ENCODE data around the gene PDS5B.

Gene PDS5B

DNA sequence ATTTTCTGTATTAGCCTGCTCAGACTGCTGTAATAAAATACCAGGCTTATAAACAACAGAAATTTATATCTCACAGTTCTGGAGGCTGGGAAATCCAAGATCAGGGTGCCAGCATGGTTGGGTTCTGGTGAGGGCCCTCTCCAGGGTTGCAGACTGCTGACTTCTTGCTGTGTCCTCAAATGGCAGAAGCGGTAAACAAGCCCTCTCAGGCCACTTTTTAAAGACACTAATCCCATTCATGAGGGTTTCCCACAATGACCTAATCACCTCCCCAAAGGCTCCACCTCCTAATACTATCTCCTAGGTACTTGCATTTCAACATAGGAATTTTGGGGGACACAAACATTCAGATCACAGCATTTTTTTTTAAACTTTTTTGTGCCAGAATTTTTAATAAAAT is 159.3 kb downstream of the PDS5B start:
- no peaks in the 10 kb centered on the region for H3K27me3 ChIP-seq (ENCODE audit: insufficient read depth, low read length)
- peaks cover 11% of the 10 kb centered on the region for H3K36me3 ChIP-seq (ENCODE audit: insufficient read depth, low read length)

DNA sequence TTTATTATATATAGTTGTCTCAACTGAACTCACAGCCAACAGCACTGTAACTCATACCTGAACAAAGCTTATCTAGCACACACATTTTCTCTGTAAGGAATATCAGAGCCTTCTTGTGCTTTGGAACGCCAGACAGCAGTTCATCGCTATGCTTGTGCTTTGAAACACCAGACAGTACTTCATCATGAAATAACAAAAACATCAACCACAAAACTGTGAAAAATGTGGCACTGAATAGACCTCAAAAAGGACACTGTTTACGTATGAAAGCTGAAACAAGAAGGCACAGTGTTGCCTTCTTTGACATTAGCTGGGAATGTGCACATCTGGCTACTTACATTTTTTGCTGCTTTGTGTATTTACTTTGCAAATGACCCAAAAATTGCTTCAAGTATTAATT is 160.2 kb downstream of the PDS5B start:
- Histone ChIP-seq H3K79me2 (ENCODE audit: control insufficient read depth, insufficient read depth, low read length, unreplicated experiment) (no peaks in the 10 kb centered on the region), H3K4me1 (ENCODE audit: control insufficient read depth, insufficient read depth, low read length, unreplicated experiment) (no peaks in the 10 kb centered on the region), H3K27me3 (ENCODE audit: insufficient read depth, low read length) (no peaks in the 10 kb centered on the region), H3K4me3 (ENCODE audit: low read depth, low read length) (no peak overlapping the region), H3K36me3 (ENCODE audit: insufficient read depth, low read length) (peaks cover 11% of the 10 kb centered on the region), H3K27ac (ENCODE audit: low read depth, low read length) (no peak overlapping the region), H2AFZ (ENCODE audit: low read length, unreplicated experiment) (no peak overlapping the region)

More for the DNA sequence above, 159.3 kb downstream of the PDS5B start:
- Histone ChIP-seq H2AFZ (ENCODE audit: low read length, unreplicated experiment) (no peak overlapping the region), H3K79me2 (ENCODE audit: control insufficient read depth, insufficient read depth, low read length, unreplicated experiment) (no peaks in the 10 kb centered on the region), H3K4me1 (ENCODE audit: control insufficient read depth, insufficient read depth, low read length, unreplicated experiment) (no peaks in the 10 kb centered on the region), H3K4me3 (ENCODE audit: low read depth, low read length) (no peak overlapping the region), H3K27ac (ENCODE audit: low read depth, low read length) (no peak overlapping the region)

DNA sequence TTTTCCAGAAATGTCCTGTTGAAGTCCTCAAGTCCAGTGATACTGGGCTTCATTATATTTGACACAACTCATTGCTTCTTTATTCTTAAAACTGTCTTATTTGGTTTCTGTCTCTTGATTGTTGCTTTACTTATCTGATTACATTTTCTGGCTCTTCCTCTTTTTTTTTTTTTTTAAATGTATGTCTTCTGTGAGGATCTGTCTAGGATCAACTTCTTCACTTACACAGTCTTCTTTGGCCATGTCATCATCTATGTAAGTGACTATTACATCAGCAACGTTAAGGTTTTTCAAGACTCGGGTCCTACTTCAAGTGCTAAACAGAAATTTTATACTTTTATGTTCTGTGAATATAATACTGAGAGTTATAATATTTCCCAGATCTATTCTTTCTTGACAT is 162.1 kb downstream of the PDS5B start:
- Histone ChIP-seq H3K27ac (ENCODE audit: low read depth, low read length) (no peak overlapping the region), H3K79me2 (ENCODE audit: control insufficient read depth, insufficient read depth, low read length, unreplicated experiment) (no peaks in the 10 kb centered on the region), H3K4me3 (ENCODE audit: low read depth, low read length) (no peak overlapping the region), H2AFZ (ENCODE audit: low read length, unreplicated experiment) (no peak overlapping the region), H3K27me3 (ENCODE audit: insufficient read depth, low read length) (no peaks in the 10 kb centered on the region), H3K36me3 (ENCODE audit: insufficient read depth, low read length) (peaks cover 11% of the 10 kb centered on the region), H3K4me1 (ENCODE audit: control insufficient read depth, insufficient read depth, low read length, unreplicated experiment) (no peaks in the 10 kb centered on the region)

DNA sequence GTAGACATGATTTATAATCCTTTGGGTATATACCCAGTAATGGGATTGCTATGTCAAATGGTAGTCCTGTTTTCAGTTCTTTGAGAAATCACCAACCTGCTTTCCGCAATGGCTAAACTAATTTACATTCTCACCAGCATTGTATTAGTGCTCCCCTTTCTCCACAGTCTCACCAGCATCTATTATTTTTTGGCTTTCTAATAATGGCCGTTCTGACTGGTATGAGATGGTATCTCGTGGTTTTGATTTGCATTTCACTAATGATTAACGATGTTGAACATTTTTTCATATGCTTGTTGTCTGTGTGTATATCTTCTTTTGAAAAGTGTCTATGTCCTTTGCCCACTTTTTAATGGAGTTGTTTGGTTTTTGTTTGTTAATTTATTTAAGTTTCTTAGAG is 165.1 kb downstream of the PDS5B start:
- Histone ChIP-seq H3K4me1 (ENCODE audit: control insufficient read depth, insufficient read depth, low read length, unreplicated experiment) (no peaks in the 10 kb centered on the region), H2AFZ (ENCODE audit: low read length, unreplicated experiment) (no peak overlapping the region), H3K79me2 (ENCODE audit: control insufficient read depth, insufficient read depth, low read length, unreplicated experiment) (no peaks in the 10 kb centered on the region), H3K27ac (ENCODE audit: low read depth, low read length) (no peak overlapping the region), H3K4me3 (ENCODE audit: low read depth, low read length) (no peak overlapping the region), H3K36me3 (ENCODE audit: insufficient read depth, low read length) (peaks cover 4% of the 10 kb centered on the region), H3K27me3 (ENCODE audit: insufficient read depth, low read length) (no peaks in the 10 kb centered on the region)

DNA sequence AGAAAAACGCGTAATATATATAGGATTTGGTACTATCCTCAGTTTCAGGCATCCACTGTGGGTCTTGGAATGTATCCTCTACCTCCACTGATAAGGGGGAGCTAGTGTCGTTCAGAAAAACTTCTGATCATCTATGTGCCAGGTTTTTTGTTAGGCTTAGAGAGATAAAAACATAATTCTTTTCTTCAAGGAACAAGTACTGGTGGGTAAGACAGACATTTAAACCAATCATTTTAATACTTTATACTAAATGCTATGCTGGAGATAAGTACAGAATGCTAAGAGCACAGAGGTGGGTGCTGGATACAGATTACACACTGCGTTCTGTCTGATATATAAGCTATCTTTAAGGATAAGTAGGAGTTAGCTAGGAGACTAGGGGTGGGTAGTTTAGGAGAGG is 166.1 kb downstream of the PDS5B start:
- H3K36me3 ChIP-seq (ENCODE audit: insufficient read depth, low read length): no peaks in the 10 kb centered on the region; the same call in 1 of the 2 replicates
- H2AFZ ChIP-seq (ENCODE audit: low read length, unreplicated experiment): no peak overlapping the region
- H3K4me3 ChIP-seq (ENCODE audit: low read depth, low read length): no peak overlapping the region
- no peaks in the 10 kb centered on the region for H3K79me2 ChIP-seq (ENCODE audit: control insufficient read depth, insufficient read depth, low read length, unreplicated experiment)
- no peak overlapping the region for H3K27ac ChIP-seq (ENCODE audit: low read depth, low read length)
- no peaks in the 10 kb centered on the region for H3K27me3 ChIP-seq (ENCODE audit: insufficient read depth, low read length)
- H3K4me1 ChIP-seq (ENCODE audit: control insufficient read depth, insufficient read depth, low read length, unreplicated experiment): no peaks in the 10 kb centered on the region

DNA sequence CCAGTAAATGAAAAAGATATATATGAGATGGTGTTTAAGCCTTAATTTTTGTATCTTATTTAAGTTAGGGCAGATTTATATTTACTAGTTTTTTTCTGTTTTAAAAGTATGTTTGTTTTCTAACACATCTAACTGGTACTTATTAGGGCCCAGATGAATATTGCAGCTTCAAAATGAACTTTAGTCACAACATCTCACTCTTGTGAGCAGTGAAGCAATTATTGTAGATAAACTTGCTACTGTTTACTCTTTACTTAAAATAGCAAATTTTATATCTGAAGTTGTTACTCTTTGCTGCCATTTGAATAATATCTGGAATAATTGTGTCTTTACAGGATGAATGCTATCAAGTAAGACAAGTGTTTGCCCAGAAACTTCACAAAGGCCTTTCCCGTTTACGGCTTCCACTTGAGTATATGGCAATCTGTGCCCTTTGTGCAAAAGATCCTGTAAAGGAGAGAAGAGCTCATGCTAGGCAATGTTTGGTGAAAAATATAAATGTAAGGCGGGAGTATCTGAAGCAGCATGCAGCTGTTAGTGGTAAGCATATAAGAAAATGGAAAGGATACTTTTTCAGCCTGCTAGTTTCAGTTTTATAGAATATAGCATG is 166.8 kb downstream of the PDS5B start:
- Histone ChIP-seq H3K27me3 (ENCODE audit: insufficient read depth, low read length) (no peaks in the 10 kb centered on the region), H2AFZ (ENCODE audit: low read length, unreplicated experiment) (no peak overlapping the region), H3K79me2 (ENCODE audit: control insufficient read depth, insufficient read depth, low read length, unreplicated experiment) (no peaks in the 10 kb centered on the region), H3K36me3 (ENCODE audit: insufficient read depth, low read length) (no peaks in the 10 kb centered on the region; the same call in 1 of the 2 replicates), H3K27ac (ENCODE audit: low read depth, low read length) (no peak overlapping the region), H3K4me1 (ENCODE audit: control insufficient read depth, insufficient read depth, low read length, unreplicated experiment) (no peaks in the 10 kb centered on the region), H3K4me3 (ENCODE audit: low read depth, low read length) (no peak overlapping the region)

DNA sequence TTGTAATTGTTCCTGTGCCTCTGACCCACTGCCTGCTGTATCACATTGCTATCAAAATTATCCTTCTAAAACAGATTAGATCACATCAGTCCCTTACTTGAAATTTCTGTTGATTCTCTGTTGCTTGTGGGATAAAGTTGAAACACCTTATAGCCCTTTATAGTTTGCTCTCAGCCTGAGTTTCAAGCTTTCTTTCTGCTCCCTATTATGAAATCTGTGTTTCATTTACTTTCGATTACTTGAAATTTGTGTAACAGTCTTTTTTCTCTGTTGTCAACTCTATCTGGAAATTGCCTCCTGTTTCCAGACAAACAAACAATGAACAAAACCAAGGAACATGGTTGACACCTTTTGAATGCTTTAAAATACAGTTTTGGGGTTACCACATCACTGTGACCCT is 167.9 kb downstream of the PDS5B start:
- H3K79me2 ChIP-seq (ENCODE audit: control insufficient read depth, insufficient read depth, low read length, unreplicated experiment): no peaks in the 10 kb centered on the region
- no peak overlapping the region for H3K4me3 ChIP-seq (ENCODE audit: low read depth, low read length)
- H3K27ac ChIP-seq (ENCODE audit: low read depth, low read length): no peak overlapping the region
- no peaks in the 10 kb centered on the region; the same call in 1 of the 2 replicates for H3K36me3 ChIP-seq (ENCODE audit: insufficient read depth, low read length)
- H3K27me3 ChIP-seq (ENCODE audit: insufficient read depth, low read length): no peaks in the 10 kb centered on the region
- no peaks in the 10 kb centered on the region for H3K4me1 ChIP-seq (ENCODE audit: control insufficient read depth, insufficient read depth, low read length, unreplicated experiment)
- no peak overlapping the region for H2AFZ ChIP-seq (ENCODE audit: low read length, unreplicated experiment)

DNA sequence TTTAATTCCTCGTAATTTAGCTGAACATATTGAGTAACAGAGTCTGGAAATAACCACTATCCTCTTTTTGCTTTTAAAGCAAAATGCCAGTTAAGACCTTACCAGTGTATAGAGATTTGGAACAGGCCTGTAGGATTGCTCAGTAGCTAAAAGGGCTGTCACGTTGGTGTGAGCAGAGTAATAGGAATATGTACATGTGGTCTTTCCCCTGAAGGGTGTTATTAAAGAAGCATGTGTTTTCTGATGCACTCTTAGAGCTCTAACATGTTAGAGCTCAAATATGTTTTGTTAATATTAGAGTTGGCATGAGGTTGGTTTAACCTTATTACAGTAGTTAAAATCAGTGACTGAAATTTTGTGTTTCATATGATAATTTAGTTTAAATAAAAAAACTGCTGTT is 172.9 kb downstream of the PDS5B start:
- Histone ChIP-seq H3K4me1 (ENCODE audit: control insufficient read depth, insufficient read depth, low read length, unreplicated experiment) (no peaks in the 10 kb centered on the region), H2AFZ (ENCODE audit: low read length, unreplicated experiment) (no peak overlapping the region), H3K27me3 (ENCODE audit: insufficient read depth, low read length) (no peaks in the 10 kb centered on the region), H3K4me3 (ENCODE audit: low read depth, low read length) (no peak overlapping the region), H3K27ac (ENCODE audit: low read depth, low read length) (no peak overlapping the region), H3K36me3 (ENCODE audit: insufficient read depth, low read length) (peaks cover 13% of the 10 kb centered on the region), H3K79me2 (ENCODE audit: control insufficient read depth, insufficient read depth, low read length, unreplicated experiment) (no peaks in the 10 kb centered on the region)

DNA sequence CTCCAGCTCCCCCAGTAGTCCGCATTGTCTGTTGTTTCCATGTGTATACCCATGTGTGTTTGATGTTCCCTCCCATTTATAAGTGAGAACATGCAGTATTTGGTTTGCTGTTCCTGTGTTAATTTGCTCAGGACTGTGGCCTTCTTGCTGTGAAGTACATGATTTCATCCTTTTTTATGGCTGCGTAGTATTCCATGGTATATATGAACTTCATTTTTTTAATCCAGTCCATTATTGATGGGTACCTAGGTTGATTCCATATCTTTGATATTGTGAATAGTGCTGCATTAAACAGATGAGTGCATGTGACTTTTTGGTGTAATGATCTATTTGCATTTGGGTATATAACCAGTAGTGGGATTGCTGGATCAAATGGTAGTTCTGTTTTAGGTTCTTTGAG is 175.2 kb downstream of the PDS5B start:
- Histone ChIP-seq H3K27me3 (ENCODE audit: insufficient read depth, low read length) (no peaks in the 10 kb centered on the region), H2AFZ (ENCODE audit: low read length, unreplicated experiment) (no peak overlapping the region), H3K79me2 (ENCODE audit: control insufficient read depth, insufficient read depth, low read length, unreplicated experiment) (no peaks in the 10 kb centered on the region), H3K4me3 (ENCODE audit: low read depth, low read length) (no peak overlapping the region), H3K36me3 (ENCODE audit: insufficient read depth, low read length) (peaks cover 13% of the 10 kb centered on the region), H3K4me1 (ENCODE audit: control insufficient read depth, insufficient read depth, low read length, unreplicated experiment) (no peaks in the 10 kb centered on the region), H3K27ac (ENCODE audit: low read depth, low read length) (no peak overlapping the region)

DNA sequence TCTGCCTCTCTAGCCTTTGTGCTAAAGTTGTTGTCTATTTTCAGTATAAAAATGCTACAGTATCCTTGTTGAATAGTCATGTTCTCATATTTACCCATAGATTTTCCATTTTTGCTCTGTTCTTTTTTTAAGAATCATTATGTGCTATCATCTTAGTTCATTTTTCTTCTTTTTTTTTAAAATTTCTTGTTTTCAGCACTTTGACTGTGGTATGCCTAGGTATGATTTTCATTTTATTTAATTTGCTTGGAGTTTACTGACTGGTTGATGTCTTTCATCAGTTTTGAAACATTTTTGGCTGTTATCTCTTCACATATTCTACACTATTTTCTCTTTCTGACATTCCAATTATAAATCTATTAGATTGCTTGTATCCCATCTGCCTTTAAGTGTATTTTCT is 192.9 kb downstream of the PDS5B start:
- H3K27me3 ChIP-seq (ENCODE audit: insufficient read depth, low read length): no peaks in the 10 kb centered on the region
- H3K27ac ChIP-seq (ENCODE audit: low read depth, low read length): no peak overlapping the region
- no peaks in the 10 kb centered on the region for H3K79me2 ChIP-seq (ENCODE audit: control insufficient read depth, insufficient read depth, low read length, unreplicated experiment)
- peaks cover 12% of the 10 kb centered on the region; the same call in 1 of the 2 replicates for H3K36me3 ChIP-seq (ENCODE audit: insufficient read depth, low read length)
- no peak overlapping the region for H2AFZ ChIP-seq (ENCODE audit: low read length, unreplicated experiment)
- peaks cover 10% of the 10 kb centered on the region for H3K4me1 ChIP-seq (ENCODE audit: control insufficient read depth, insufficient read depth, low read length, unreplicated experiment)
- H3K4me3 ChIP-seq (ENCODE audit: low read depth, low read length): no peak overlapping the region

DNA sequence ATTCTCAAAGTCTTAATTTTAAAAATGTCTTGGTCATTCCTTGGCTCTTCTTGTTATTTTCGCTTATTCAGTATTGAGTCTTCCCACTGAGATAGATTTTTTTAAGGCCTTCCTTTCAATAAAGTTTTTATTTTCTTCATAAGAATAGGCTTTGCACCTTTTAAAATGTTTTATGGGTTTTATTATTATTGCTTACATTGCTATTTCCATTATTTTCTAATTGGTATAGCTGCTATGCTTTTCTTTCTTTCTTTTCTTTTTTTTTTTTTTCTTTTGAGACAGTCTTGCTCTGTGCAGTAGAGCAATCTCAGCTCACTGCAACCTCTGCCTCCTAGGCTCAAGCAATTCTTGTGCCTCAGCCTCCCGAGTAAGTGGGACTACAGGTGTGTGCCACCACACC is 195.7 kb downstream of the PDS5B start:
- Histone ChIP-seq H3K36me3 (ENCODE audit: insufficient read depth, low read length) (peaks cover 12% of the 10 kb centered on the region; the same call in 1 of the 2 replicates), H2AFZ (ENCODE audit: low read length, unreplicated experiment) (no peak overlapping the region), H3K4me1 (ENCODE audit: control insufficient read depth, insufficient read depth, low read length, unreplicated experiment) (peaks cover 10% of the 10 kb centered on the region), H3K79me2 (ENCODE audit: control insufficient read depth, insufficient read depth, low read length, unreplicated experiment) (no peaks in the 10 kb centered on the region), H3K27me3 (ENCODE audit: insufficient read depth, low read length) (no peaks in the 10 kb centered on the region), H3K4me3 (ENCODE audit: low read depth, low read length) (no peak overlapping the region), H3K27ac (ENCODE audit: low read depth, low read length) (no peak overlapping the region)

Measured in ACC112 (cell line).